K562 (cell line): ENCODE results near the gene VSIG10L2. TPM values are rescaled to one million over a fixed set of nuclear protein-coding genes. Genes with fewer than 3 reads are reported as not detected.

Source experiments
- ATAC-seq: fragments of 200-7000 bp; cut with Tn5 transposase; 3 replicates; pipeline ENCODE4 v1.9.1; 2020; ENCODE audit warnings: moderate library complexity
- BruUV-seq: library from RNA; stranded (reverse); fragments of 400-500 nt; replicated peaks from 2 replicates; lab custom pipeline; 2021; lab: Mats Ljungman, UMichigan
- CTCF ChIA-PET: fragments of 300-600 bp; formaldehyde crosslinking; extraction: SDS; loops from one replicate; lab custom pipeline; 2021; ENCODE audit warnings: low intra/inter-chr PET ratio; lab: Yijun Ruan, JAX
- POLR2A ChIA-PET: fragments of 300-600, 350-650 bp; sonication (Branson Sonifier 250); formaldehyde crosslinking; extraction: SDS; loops from one replicate; lab custom pipeline; 2021; ENCODE audit warnings: antibody characterized with exemption, inconsistent platforms; lab: Yijun Ruan, JAX
- DNase-seq, 4 experiments: peaks; one replicate each; pipeline versions ENCODE4 v3.0.0 to v3.0.0-alpha.2; 2011 to 2018; ENCODE audit warnings: low spot score in 3 of 4, mixed read lengths in 3 of 4; ENCODE audit errors: extremely low read depth in 1 of 4
- FAIRE-seq: peaks from 2 replicates; lab custom pipeline; 2011; peaks lifted over from hg19 to GRCh38; lab: Jason Lieb, UNC
- H2AFZ ChIP-seq: 2 replicates; pipeline ENCODE4 v1.6.0; 2011; ENCODE audit warnings: low read depth, low read length, control low read depth, inconsistent platforms
- H3K27ac ChIP-seq: fragments of 200-600 bp; 3 replicates; pipeline ENCODE4 v1.8.0; 2011; ENCODE audit warnings: low read depth, mild to moderate bottlenecking, control low read depth, inconsistent platforms, low read length, moderate library complexity, mixed read lengths; ENCODE audit errors: extremely low read depth
- H3K27me3 ChIP-seq, 2 experiments: fragments of 300-600 bp in 1 of 2; 2 replicates in 1 of 2; 3 replicates in 1 of 2; pipeline versions ENCODE4 v1.6.0 to v1.8.0; 2011; ENCODE audit warnings: inconsistent platforms in 2 of 2, low read length in 2 of 2, mild to moderate bottlenecking in 1 of 2, mixed read lengths in 1 of 2, moderate library complexity in 1 of 2; ENCODE audit not compliant: control insufficient read depth in 2 of 2, insufficient read depth in 2 of 2
- H3K36me3 ChIP-seq: fragments of 300-600 bp; 3 replicates; pipeline ENCODE4 v1.8.0; 2011; ENCODE audit warnings: mild to moderate bottlenecking, low read length, inconsistent platforms; ENCODE audit not compliant: control insufficient read depth, insufficient read depth
- H3K4me1 ChIP-seq, 2 experiments: fragments of 200-600 bp in 1 of 2; replicated peaks in 1 of 2; 2 replicates in 1 of 2; 3 replicates in 1 of 2; pipeline versions ENCODE4 v1.5.1 to v1.8.0; 2011; ENCODE audit warnings: inconsistent platforms in 2 of 2, low read length in 2 of 2, mild to moderate bottlenecking in 1 of 2, mixed read lengths in 1 of 2, moderate library complexity in 1 of 2; ENCODE audit not compliant: control insufficient read depth in 2 of 2, insufficient read depth in 2 of 2
- H3K4me2 ChIP-seq: 2 replicates; pipeline ENCODE4 v1.6.1; 2011; ENCODE audit warnings: low read length, control low read depth, inconsistent platforms, mixed read lengths; ENCODE audit not compliant: insufficient read depth
- H3K4me3 ChIP-seq: fragments of 200-600 bp; sonication (generic), shearing (Covaris generic); 2 replicates; pipeline ENCODE4 v1.5.1; 2016; ENCODE audit warnings: control low read depth, inconsistent platforms
- H3K79me2 ChIP-seq: fragments of 200-600 bp; 3 replicates; pipeline ENCODE4 v1.8.0; 2011; ENCODE audit warnings: low read length, inconsistent platforms; ENCODE audit not compliant: control insufficient read depth, insufficient read depth
- H3K9ac ChIP-seq, 2 experiments: 2 replicates each; pipeline versions ENCODE4 v1.6.0 to v1.6.1; 2011; ENCODE audit warnings: low read depth in 2 of 2, low read length in 2 of 2, control low read depth in 1 of 2, inconsistent platforms in 1 of 2, mild to moderate bottlenecking in 1 of 2, mixed read lengths in 1 of 2; ENCODE audit not compliant: insufficient read depth in 1 of 2
- H3K9me1 ChIP-seq: one replicate; pipeline ENCODE4 v1.6.0; 2011; ENCODE audit warnings: inconsistent platforms, mild to moderate bottlenecking, low read length, moderate library complexity; ENCODE audit not compliant: control insufficient read depth, insufficient read depth
- H3K9me3 ChIP-seq: replicated peaks from 2 replicates; pipeline ENCODE4 v1.5.1; 2011; ENCODE audit warnings: low read depth, low read length, inconsistent platforms; ENCODE audit not compliant: control insufficient read depth, insufficient read depth
- H4K20me1 ChIP-seq: replicated peaks from 2 replicates; pipeline ENCODE4 v1.6.1; 2011; ENCODE audit warnings: low read length, inconsistent platforms, mixed read lengths; ENCODE audit not compliant: control insufficient read depth, insufficient read depth
- BRD4 ChIP-seq: fragments of 200-600 bp; sonication (generic); IDR thresholded peaks from 2 replicates; pipeline ENCODE4 v1.6.1; 2017; ENCODE audit warnings: inconsistent platforms
- FOXJ3 ChIP-seq: sonication (generic); formaldehyde crosslinking; IDR thresholded peaks from 2 replicates; pipeline ENCODE4 v1.4.0; 2020; ENCODE audit warnings: mild to moderate bottlenecking, missing genetic modification reagents
- HNRNPK ChIP-seq: fragments of 200-400 bp; formaldehyde crosslinking; IDR thresholded peaks from one replicate; pipeline ENCODE4 v1.6.1; 2018; ENCODE audit warnings: mild to moderate bottlenecking, low read depth, low read length; ENCODE audit not compliant: poor library complexity, severe bottlenecking
- MEF2D ChIP-seq: conservative IDR thresholded peaks from 2 replicates; pipeline ENCODE4 v1.6.1; 2016; ENCODE audit warnings: low read depth, missing genetic modification characterization, missing compliant biosample characterization
- NR2C2 ChIP-seq, 2 experiments: fragments of 200-800 bp in 1 of 2; sonication (Bioruptor generic) in 1 of 2; sonication (generic) in 1 of 2; formaldehyde crosslinking in 1 of 2; IDR thresholded peaks; 2 replicates each; pipeline versions ENCODE4 v1.6.1 to v1.8.0; 2016 to 2022; ENCODE audit warnings: mild to moderate bottlenecking in 1 of 2, missing compliant biosample characterization in 1 of 2, missing genetic modification characterization in 1 of 2, missing genetic modification reagents in 1 of 2
- RBFOX2 ChIP-seq: fragments of 200-400 bp; formaldehyde crosslinking; IDR thresholded peaks from 2 replicates; pipeline ENCODE4 v1.6.1; 2017; ENCODE audit warnings: low read depth, mild to moderate bottlenecking, low read length, moderate library complexity
- RBM39 ChIP-seq: fragments of 200-400 bp; formaldehyde crosslinking; optimal IDR thresholded peaks from 2 replicates; pipeline ENCODE3; 2018; ENCODE audit warnings: low read depth, low read length
- SRSF7 ChIP-seq: fragments of 200-400 bp; formaldehyde crosslinking; optimal IDR thresholded peaks from 2 replicates; pipeline ENCODE3; 2017; ENCODE audit warnings: mild to moderate bottlenecking, low read depth, low read length
- ZNF217 ChIP-seq: sonication (generic); formaldehyde crosslinking; IDR thresholded peaks from 2 replicates; pipeline ENCODE4 v1.8.0; 2022; ENCODE audit warnings: mild to moderate bottlenecking, missing genetic modification reagents
- ZNF764 ChIP-seq: fragments of 250-450 bp; sonication (Bioruptor Pico); IDR thresholded peaks from 2 replicates; pipeline ENCODE4 v1.4.0; 2020; ENCODE audit warnings: low read depth, mild to moderate bottlenecking, moderate library complexity
- WGBS: fragments of 100-300 bp; shearing (Covaris generic); methylation state at CpG from one replicate; pipeline ENCODE4 v1.1.6; 2016; ENCODE audit warnings: low coverage, mixed read lengths; ENCODE audit not compliant: insufficient coverage; ENCODE audit errors: missing lambda C conversion rate; 5-methylcytosine and 5-hydroxymethylcytosine counted together
- in situ Hi-C: fragments of 300-500 bp; cut with MboI; formaldehyde crosslinking; loops from 4 replicates; pipeline ENCODE4 v1.15.0; 2018; ENCODE audit warnings: inconsistent platforms, mixed read lengths
- intact Hi-C: fragments of 100-400 bp; cut with micrococcal nuclease; formaldehyde crosslinking; loops from 2 replicates; pipeline ENCODE4 v1.14.2; 2022
- polyA plus RNA-seq, 8 experiments: library from polyadenylated mRNA; depleted of rRNA in 4 of 8; stranded (reverse) in 5 of 8; unstranded in 3 of 8; fragments of >200 nt; fragmentation: Nextera tagmentation in 2 of 8; fragmentation: Illumina TruSeq in 1 of 8; extraction: Ambion mirVana in 2 of 8; extraction: Trizol in 1 of 8; gene quantifications; 2 replicates each; pipeline versions ENCODE4 v1.2.1 to v1.2.3, GENCODE V29; 2011 to 2014; ENCODE audit warnings: inconsistent platforms in 1 of 8, missing spikeins in 1 of 8
- total RNA-seq, 7 experiments: library from RNA; depleted of rRNA in 6 of 7; stranded (reverse); fragments of >200 nt in 6 of 7; fragmentation: Illumina TruSeq in 2 of 7; extraction: Trizol in 2 of 7; gene quantifications; 2 replicates each; pipeline versions ENCODE4 v1.2.1 to v1.2.3, GENCODE V29; 2011 to 2021; ENCODE audit warnings: low replicate concordance in 1 of 7

The VSIG10L2 gene
- total and polyA plus RNA-seq, 9 of the 15 experiments (the other 6 are each of a cell fraction or from before 2014, with no cell fraction given), result not detected

- H3K4me3 ChIP-seq, result no peak overlapping the region
- FAIRE-seq (no peak), ATAC-seq (no peak), DNase-seq (no peak)
- peaks cover 60 to 85% of the 10 kb centered on the region in 2 experiments for H3K27me3 ChIP-seq
- POLR2A ChIA-PET, result no interaction called here
- H3K4me2 ChIP-seq, result no peak overlapping the region
- H2AFZ ChIP-seq, result no peak overlapping the region
- H3K27ac ChIP-seq, result no peak overlapping the region
- peaks cover 4% of the 10 kb centered on the region for H3K9me1 ChIP-seq
- BruUV-seq, result no TSS peak
- TF ChIP-seq ZNF217 (CRISPR knock-in tag) (no peak), RBFOX2 (no peak), RBM39 (no peak), FOXJ3 (CRISPR knock-in tag) (no peak), NR2C2 (CRISPR knock-in tag; IDR thresholded peaks at IDR 0.05) (no peak), NR2C2 (tag; IDR thresholded peaks at IDR 0.05) (no peak), HNRNPK (no peak), ZNF764 (CRISPR knock-in tag) (no peak), SRSF7 (no peak), MEF2D (tag) (no peak), BRD4 (no peak)
- no peak overlapping the region; a peak in 1 of 4 replicates for H3K9ac ChIP-seq
- H3K79me2 ChIP-seq, result no peaks in the 10 kb centered on the region
- no peaks in the 10 kb centered on the region for H3K9me3 ChIP-seq
- intact Hi-C loops, result no loop called here
- peaks cover 8% of the 10 kb centered on the region; the same call in 1 of the 2 replicates for H4K20me1 ChIP-seq
- peaks cover 0 to 15% of the 10 kb centered on the region in 2 experiments; a peak in 1 of 5 replicates for H3K4me1 ChIP-seq
- H3K36me3 ChIP-seq, result no peaks in the 10 kb centered on the region
- WGBS, result 0% methylated on average over 10 of the region's 15 CpGs
- in situ Hi-C loops, result no loop called here
- CTCF ChIA-PET, result no interaction called here
Measured at GRCh38 chr11:125950696-125951651, 5.1 kb downstream of the VSIG10L2 start.
